ENCODE data around the gene RNF34.

DNA sequence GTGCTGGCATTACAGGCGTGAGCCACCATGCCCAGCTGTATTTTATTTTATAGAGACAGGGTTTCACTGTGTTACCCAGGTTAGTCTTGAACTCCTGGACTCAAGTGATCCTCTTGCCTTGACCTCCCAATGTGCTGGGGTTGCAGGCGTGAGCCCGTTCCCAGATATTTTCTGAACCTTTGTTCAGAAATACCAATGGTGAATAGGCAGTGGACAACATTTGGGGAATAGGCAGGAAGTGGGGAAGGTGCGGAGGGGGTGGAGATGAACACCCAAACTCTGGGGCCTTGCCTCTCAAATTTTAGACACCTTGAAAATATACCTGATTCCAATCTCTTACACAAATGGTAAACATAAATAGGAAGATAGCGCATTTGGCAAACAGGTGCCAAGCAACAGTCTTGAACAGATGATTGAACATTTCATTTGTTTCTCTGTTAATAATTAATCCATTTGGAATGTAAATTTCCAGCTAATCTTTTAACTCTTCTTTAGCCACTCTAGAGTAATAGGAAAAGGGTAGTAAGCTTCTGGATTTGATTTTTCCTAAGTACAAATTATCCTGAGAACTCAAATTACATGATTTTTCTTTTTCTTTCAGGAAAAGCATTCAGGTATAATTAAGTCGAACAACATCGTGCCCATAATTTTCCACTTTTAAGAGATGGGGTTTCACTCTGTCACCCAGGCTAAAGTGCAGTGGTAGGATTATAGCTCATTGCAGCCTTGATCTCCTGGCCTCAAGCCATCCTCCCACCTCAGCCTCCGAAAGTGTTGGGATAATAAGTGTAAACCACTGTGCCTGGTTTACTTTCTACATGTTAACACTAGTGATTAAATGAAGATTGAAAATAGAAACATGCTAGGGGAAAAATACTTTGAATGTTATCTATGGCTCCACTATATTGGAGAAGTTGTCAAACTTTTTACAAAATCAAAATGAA, 22.9 kb upstream of the RNF34 start:
- no peak for TF ChIP-seq POLR2AphosphoS5 (IDR thresholded peaks at IDR 0.05; ENCODE audit: insufficient read depth, low read depth, low read length)
- TF ChIP-seq, protein P1, sequence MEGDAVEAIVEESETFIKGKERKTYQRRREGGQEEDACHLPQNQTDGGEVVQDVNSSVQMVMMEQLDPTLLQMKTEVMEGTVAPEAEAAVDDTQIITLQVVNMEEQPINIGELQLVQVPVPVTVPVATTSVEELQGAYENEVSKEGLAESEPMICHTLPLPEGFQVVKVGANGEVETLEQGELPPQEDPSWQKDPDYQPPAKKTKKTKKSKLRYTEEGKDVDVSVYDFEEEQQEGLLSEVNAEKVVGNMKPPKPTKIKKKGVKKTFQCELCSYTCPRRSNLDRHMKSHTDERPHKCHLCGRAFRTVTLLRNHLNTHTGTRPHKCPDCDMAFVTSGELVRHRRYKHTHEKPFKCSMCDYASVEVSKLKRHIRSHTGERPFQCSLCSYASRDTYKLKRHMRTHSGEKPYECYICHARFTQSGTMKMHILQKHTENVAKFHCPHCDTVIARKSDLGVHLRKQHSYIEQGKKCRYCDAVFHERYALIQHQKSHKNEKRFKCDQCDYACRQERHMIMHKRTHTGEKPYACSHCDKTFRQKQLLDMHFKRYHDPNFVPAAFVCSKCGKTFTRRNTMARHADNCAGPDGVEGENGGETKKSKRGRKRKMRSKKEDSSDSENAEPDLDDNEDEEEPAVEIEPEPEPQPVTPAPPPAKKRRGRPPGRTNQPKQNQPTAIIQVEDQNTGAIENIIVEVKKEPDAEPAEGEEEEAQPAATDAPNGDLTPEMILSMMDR (IDR thresholded peaks at IDR 0.05; ENCODE audit: extremely low read depth in 1 of 2, insufficient read depth in 1 of 2, low read depth in 1 of 2, low read length in 2 of 2) = no peak
- TF ChIP-seq POLR2A (IDR thresholded peaks at IDR 0.05; ENCODE audit: low read depth, low read length) = no peak
- no peak for TF ChIP-seq EZH2 (IDR thresholded peaks at IDR 0.05; ENCODE audit: borderline replicate concordance, low read depth, low read length, severe bottlenecking)

Measured in endothelial cell of umbilical vein (primary cell).